Activated CD8-positive, alpha-beta memory T cell treated with anti-CD3 and anti-CD28 coated beads for 36 hours (primary cell): ENCODE measurements around the gene PER1. TPM values are rescaled to one million over a fixed set of nuclear protein-coding genes. Genes with fewer than 3 reads are reported as not detected.

ENCODE experiments used
- CTCF ChIA-PET: fragments of 350-600 bp; sonication (Branson Sonifier 250); formaldehyde crosslinking; loops from one replicate; lab custom pipeline; 2021; ENCODE audit warnings: antibody characterized with exemption; lab: Charles Lee
- POLR2A ChIA-PET: fragments of 350-600 bp; sonication (Branson Sonifier 250); formaldehyde crosslinking; loops from one replicate; lab custom pipeline; 2021; ENCODE audit warnings: antibody characterized with exemption; lab: Charles Lee
- total RNA-seq, 2 experiments: library from RNA; stranded (reverse); gene quantifications; one replicate each; pipeline ENCODE4 v1.2.3, GENCODE V29; 2021

PER1 gene
- total RNA-seq, 2 experiments from 2014 or later = 43.1 to 45.4 TPM

DNA sequence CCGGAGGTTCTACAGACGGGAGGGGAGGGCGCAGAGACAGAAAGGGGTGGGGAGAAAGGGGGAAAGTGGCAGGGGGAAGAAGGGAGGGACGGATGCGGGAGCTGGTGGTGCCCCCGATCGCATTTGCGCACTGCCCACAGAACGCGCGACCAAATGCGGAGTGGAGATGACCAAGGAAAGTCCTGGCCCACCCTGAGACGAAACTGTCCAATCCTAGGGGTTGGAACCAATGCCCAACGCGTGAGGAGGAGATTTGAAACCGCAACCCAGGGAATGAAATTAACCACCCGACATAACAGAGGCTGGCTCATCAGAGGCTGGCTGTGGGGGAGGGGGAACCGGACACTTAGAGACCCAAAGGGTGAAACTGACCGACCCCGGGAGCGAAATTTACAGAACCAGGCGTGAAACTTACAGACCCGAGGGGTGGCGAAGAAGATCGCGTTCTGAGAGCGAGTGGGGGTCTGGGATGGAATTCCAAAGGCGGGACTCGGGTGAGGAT, 29.7 kb downstream of the PER1 start:
- CTCF ChIA-PET = interaction anchor here (0.7 to 4.3 kb wide), 9 partner anchors 16 to 99 kb away, joined by 3 to 39 read pairs (median 4); no protein-coding TSS in a partner anchor
- POLR2A ChIA-PET = interaction anchor here (1.0 to 3.3 kb wide), 2 partner anchors 41 to 51 kb away, joined by 3 to 12 read pairs; no protein-coding TSS in a partner anchor

DNA sequence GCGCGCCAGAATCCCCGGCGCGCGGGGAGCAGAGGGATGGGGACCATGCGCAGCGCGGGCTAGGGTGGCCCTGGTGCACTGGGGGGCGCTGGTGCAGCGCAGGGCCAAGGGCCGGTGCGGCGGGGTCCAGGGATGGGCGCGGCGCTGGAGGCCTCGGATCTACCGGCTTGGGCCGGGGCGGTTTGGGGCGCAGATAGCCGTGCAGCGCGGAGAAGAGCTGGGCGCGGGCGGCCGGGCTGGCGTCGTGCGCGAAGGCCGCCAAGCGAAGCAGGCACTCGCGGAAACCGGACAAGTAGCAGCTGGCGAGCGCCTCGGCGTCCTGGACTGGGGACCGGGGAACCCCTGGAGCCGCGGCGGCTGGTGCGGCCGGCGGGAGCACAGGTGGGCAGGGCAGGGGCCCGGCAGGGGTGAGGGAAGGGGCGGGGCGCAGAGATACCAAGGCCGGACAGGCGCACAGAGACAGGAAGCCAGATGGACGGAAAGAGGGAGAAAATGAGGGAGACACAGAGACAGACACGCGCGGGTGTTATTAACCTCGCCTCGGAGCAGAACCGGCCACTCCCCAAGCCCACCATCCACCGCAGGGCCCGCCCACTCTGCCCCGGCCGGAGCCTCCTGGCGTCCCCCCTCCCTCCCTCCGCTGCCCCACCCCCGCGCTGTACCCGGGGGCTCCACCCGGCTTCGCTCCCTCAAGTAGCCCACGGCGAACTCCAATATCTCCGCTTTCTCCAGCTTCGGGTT, 30.4 kb downstream of the PER1 start:
- POLR2A ChIA-PET = interaction anchor here (0.5 to 3.3 kb wide), 2 partner anchors 51 to 122 kb away, joined by 3 to 12 read pairs; no protein-coding TSS in a partner anchor
- CTCF ChIA-PET = interaction anchor here (0.6 to 4.3 kb wide), 10 partner anchors 16 to 100 kb away, joined by 3 to 39 read pairs (median 4); no protein-coding TSS in a partner anchor

DNA sequence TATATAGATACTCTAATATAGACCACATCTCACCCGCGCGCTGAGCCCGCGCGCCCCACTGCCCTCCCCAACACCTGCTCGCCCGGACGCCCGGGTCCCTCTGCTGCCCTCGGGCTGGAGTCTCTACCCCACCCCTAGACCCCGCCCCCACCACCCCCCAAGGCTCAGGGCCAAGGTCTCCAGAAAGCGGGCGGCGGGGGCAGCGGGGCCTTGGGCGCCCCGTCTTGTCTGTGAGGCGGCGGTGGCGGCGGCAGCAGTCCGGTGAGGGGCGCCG, 30.9 kb downstream of the PER1 start:
- ChIA-PET CTCF (interaction anchor here (0.9 to 4.3 kb wide), 4 partner anchors 17 to 66 kb away, joined by 3 to 39 read pairs (median 4); no protein-coding TSS in a partner anchor), POLR2A (interaction anchor here (0.5 kb wide), 1 partner anchor 122 kb away, joined by 3 read pairs; no protein-coding TSS in a partner anchor)

DNA sequence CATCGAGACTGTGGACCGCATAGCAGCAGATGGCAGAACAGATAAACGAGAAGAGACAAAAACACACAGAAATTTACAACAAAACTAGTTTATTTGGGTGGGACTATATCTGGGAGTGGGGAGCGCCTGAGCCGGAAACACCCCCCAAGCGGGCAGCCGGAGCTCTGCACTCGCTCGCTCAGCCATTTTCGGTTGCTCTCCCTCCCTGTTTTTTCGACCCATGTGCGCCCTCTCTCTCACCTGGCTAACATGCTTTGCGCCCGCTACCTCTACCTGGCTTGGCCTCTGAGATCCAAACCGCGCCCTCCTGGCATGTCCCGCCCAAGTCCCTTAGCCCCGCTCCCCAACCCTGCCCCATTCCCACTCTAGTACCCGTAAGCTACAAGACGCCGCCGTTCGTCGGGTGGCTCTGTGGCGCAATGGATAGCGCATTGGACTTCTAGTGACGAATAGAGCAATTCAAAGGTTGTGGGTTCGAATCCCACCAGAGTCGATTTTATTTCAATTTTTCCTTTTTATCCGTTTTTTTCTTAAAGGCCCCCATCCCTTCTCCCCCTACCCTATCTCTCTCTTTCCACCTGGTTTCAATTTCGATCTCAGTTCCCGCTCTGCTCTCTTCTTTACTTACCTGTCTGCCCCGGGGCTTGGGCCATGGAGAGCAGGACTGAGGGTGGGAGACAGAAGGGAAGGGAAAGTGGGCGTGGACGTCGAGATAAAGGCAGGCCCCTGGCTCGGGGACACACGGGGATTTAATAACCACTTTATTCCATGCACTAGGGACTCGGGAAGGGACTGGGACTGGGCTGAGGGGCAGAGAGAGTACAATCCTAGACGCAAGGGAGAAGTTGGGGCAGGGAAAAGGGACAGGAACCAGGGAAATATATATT, 31.4 kb downstream of the PER1 start:
- ChIA-PET CTCF (interaction anchor here (0.8 to 6.4 kb wide), 17 partner anchors 9 to 263 kb away, joined by 3 to 47 read pairs (median 15); partner anchors contain the start of gene CTC1), POLR2A (interaction anchor here (0.5 to 1.8 kb wide), 7 partner anchors 32 to 260 kb away, joined by 3 to 9 read pairs (median 3); partner anchors contain the start of gene PER1)

- ChIA-PET POLR2A (interaction anchor here (0.5 to 1.8 kb wide), 14 partner anchors 17 to 263 kb away, joined by 3 to 9 read pairs (median 3); partner anchors contain the start of genes BORCS6 and PER1), CTCF (interaction anchor here (0.7 to 6.4 kb wide), 25 partner anchors 10 to 264 kb away, joined by 3 to 47 read pairs (median 6); partner anchors contain the start of genes CTC1, PFAS and VAMP2)
These were observed 32.4 kb downstream of the PER1 start for GRCh38 chr17:8119581-8120519.

DNA sequence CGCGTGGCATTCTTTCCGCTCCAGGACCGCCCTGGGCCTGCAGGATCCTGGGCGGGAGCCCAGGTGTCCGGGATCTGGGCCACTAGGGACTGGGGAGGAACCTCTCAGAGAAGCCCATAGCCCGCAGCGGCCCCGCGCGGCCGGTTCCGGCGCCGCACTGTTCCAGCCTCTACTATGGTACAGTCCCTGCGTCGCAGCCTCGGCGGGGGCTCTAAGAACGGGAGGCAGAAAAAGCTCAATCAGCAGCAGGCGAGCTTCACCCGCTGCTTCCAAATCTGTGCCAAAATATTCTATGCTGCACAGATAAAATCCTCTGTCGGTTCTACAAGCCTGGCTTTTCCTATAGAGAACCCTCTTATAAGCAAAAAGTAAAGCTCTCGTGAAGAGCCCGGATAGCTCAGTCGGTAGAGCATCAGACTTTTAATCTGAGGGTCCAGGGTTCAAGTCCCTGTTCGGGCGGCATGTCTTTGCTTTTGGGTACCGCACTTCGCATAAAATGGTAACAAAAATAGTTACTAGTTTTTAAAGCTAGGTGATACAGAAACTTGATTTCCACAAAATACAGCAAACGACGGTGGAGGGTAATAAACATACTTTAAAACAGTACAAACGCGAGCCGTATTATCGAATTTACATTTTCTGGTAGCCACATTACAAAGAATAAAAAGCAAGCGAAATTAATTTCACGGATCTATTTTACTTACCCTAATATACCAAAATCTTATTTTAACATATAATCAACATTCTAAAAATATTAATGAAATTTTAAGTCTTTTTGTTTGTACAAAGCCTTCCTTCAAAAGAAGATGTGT, 33.2 kb downstream of the PER1 start:
- ChIA-PET POLR2A (interaction anchor here (0.5 to 1.8 kb wide), 13 partner anchors 18 to 847 kb away, joined by 3 to 9 read pairs (median 4); partner anchors contain the start of genes BORCS6 and PIK3R5), CTCF (interaction anchor here (0.6 to 6.4 kb wide), 30 partner anchors 8 to 873 kb away, joined by 3 to 47 read pairs (median 5); partner anchors contain the start of genes CTC1, PFAS, TMEM107 and TP53)

- CTCF ChIA-PET = interaction anchor here (0.7 to 6.4 kb wide), 17 partner anchors 9 to 872 kb away, joined by 3 to 47 read pairs (median 16); partner anchors contain the start of genes CTC1, PFAS, TMEM107 and TP53
- POLR2A ChIA-PET = interaction anchor here (0.5 to 1.2 kb wide), 3 partner anchors 44 to 848 kb away, joined by 3 to 6 read pairs (median 5); partner anchors contain the start of gene PIK3R5
These were observed 34.0 kb downstream of the PER1 start, which contains the start of gene ALOXE3 for GRCh38 chr17:8117980-8118768. Gene ALOXE3, minus strand, starts transcription at chr17:8118514. Its CDS starts 524 bp downstream, at chr17:8117990.

DNA sequence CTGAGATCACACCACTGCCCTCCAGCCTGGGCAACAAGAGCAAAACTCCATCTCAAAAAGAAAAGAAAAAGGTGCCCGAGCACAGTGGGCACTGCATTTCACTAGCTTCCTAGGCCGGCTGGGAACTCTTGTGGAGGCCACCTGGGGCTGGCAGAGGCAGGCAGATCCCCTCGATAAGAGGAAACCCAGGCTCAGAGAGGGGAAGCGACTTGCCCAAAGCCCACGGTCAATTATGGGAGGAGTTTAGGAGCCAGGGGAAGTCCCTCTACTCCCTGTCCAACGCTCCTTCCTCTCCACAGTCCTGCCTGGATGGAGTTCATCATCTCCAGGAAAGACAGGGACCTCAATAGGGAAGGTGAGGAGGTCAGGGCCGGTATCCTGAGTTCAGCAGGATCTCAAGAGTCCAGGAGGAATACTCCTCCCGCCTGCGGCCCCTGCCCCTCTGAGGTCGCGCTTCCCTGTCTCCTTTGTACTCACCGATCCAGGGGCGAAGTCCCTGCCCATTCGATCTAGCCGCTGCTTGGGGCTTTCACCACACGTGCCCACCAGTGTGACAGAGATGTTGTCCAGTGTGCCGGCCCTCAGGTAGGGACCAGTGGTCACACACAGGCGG, 34.7 kb downstream of the PER1 start:
- POLR2A ChIA-PET = no interaction called here
- CTCF ChIA-PET = interaction anchor here (0.7 to 6.4 kb wide), 6 partner anchors 12 to 57 kb away, joined by 3 to 47 read pairs (median 21); no protein-coding TSS in a partner anchor

- ChIA-PET POLR2A (no interaction called here), CTCF (interaction anchor here (0.7 to 6.4 kb wide), 4 partner anchors 24 to 56 kb away, joined by 3 to 47 read pairs (median 5); no protein-coding TSS in a partner anchor)
These were observed 35.4 kb downstream of the PER1 start for GRCh38 chr17:8116776-8117175.

DNA sequence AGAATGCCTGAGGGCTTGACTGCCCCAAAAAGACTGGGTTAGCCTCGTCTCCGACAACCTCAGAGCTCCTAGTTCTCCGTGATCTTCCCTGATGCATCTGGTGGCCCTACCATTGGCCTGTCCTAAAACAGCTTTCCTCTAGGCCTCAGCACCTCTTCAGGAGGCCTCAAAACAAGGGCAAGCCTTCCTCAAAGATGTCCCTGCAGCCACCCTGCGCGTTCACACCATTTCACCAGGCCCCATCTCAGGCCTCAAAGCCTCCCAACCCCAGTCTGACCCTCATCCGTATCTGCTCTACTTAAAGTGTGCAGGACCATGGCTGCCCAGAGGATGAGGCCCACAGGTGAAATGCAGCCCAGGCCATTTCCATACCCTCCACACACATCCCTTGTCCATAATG, 41.3 kb downstream of the PER1 start:
- ChIA-PET CTCF (interaction anchor here (0.6 to 3.7 kb wide), 23 partner anchors 8 to 193 kb away, joined by 3 to 34 read pairs (median 6); partner anchors contain the start of genes ALOX12B, ALOXE3 and HES7), POLR2A (no interaction called here)

- CTCF ChIA-PET = interaction anchor here (0.6 to 3.7 kb wide), 27 partner anchors 9 to 193 kb away, joined by 3 to 34 read pairs (median 5); partner anchors contain the start of genes ALOX12B, ALOXE3, HES7 and SLC25A35
- POLR2A ChIA-PET = no interaction called here
These were observed 41.8 kb downstream of the PER1 start for GRCh38 chr17:8110456-8110804.

DNA sequence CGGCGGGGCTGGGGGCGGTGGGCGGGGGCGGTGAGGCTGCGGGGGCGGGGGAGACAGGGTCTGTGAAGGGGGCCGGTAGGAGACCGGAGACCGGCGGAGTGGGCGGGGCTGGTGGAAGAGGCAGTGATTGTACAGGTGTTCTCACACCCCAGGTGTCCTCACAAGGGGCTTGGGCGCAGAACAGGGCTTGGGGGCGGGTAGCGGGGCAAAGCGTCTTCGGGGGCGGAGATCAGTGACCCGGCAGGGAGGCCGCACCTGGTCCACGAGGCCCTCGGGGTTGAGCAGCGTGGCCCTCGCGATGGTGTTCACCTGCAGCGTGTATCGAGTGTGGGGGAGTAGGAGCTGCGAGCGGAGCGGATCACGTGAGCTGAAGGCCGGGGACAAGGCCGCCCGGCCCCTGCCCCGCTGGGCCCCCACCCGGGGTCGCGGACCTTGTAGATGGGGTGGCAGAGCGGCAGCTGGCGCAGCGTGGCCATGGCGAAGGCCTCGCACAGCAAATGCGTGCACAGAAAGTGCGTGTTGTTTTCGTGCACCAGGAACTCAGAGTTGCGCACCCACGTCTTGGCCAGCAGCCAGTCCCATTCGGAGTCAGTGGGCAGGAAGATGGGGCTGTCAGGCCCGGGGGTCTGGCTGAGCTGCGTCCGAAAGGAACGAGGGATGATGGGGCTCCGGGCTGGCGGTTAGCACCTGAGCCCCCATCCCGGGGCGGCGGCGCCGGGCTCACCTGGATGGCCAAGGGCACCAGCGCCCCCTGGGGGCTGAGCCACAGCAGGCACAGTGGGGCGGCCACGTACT, 42.3 kb downstream of the PER1 start:
- ChIA-PET POLR2A (no interaction called here), CTCF (interaction anchor here (0.5 to 3.7 kb wide), 25 partner anchors 9 to 185 kb away, joined by 3 to 34 read pairs (median 5); partner anchors contain the start of genes ALOX12B, ALOXE3, HES7 and SLC25A35)

DNA sequence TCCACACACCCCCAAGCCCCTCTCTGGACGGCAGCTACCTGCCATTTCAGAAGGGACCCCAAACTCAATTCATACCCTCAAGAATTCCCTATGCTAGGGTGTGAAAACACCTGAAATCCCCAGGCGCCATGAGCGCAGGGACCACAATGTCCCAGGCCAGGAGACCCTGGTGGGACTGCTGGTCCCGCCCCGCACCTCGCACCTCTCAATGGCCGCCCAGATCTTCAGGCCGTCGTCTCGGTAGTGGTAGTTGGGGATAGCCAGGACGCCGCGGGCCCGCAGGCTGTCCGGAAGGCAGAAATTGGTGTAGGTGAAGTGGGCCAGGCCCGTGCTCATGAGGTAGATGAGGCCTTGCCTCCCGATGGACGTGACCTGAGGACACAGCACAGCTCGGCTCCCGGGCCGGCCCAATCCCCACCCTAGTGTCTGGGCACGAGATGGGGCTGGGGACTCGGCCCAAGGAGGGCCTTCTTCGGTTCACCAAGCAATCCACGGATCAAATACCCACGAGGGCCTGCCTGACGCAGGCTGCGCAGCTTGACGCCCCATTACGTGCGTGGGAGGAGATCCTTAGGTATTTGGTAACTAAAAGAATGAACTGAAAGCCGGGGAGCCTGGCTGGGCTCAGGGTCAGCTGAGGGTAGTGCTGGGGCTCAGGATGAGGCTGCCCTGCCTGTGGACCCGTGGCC, 43.1 kb downstream of the PER1 start:
- CTCF ChIA-PET = interaction anchor here (0.8 to 3.7 kb wide), 17 partner anchors 10 to 186 kb away, joined by 3 to 34 read pairs (median 6); partner anchors contain the start of genes ALOX12B, ALOXE3, HES7 and SLC25A35
- POLR2A ChIA-PET = no interaction called here
